HEK293 (cell line): Measurements from ENCODE around the gene VAV2.

ENCODE experiments used
- CTCF ChIA-PET: fragments of 350-600 bp; formaldehyde crosslinking; extraction: SDS; loops from one replicate; lab custom pipeline; 2021; ENCODE audit warnings: antibody characterized with exemption; lab: Yijun Ruan, JAX
- POLR2A ChIA-PET: fragments of 300-600 bp; formaldehyde crosslinking; extraction: SDS; loops from one replicate; lab custom pipeline; 2020; ENCODE audit warnings: antibody characterized with exemption, inconsistent platforms; lab: Yijun Ruan, JAX
- H3K27ac ChIP-seq: fragments of 200-500 bp; sonication (Bioruptor generic); 2 replicates; pipeline ENCODE4 v1.5.1; 2014; ENCODE audit warnings: low read depth, low read length, control low read depth, inconsistent platforms; ENCODE audit errors: extremely low read depth
- H3K36me3 ChIP-seq, 2 experiments: fragments of 200-500 bp in 1 of 2; sonication (Bioruptor generic) in 1 of 2; 1 replicate in 1 of 2; 2 replicates in 1 of 2; pipeline ENCODE4 v1.5.1; 2014 to 2017; ENCODE audit warnings: inconsistent platforms in 2 of 2, low read length in 2 of 2; ENCODE audit not compliant: control insufficient read depth in 2 of 2, insufficient read depth in 1 of 2
- H3K4me1 ChIP-seq: fragments of 200-500 bp; sonication (Bioruptor generic); 2 replicates; pipeline ENCODE4 v1.5.1; 2014; ENCODE audit warnings: mild to moderate bottlenecking, low read length, inconsistent platforms; ENCODE audit not compliant: control insufficient read depth, insufficient read depth
- H3K4me3 ChIP-seq: 2 replicates; pipeline ENCODE4 v1.5.1; 2011; ENCODE audit warnings: low read depth, mild to moderate bottlenecking, control low read depth, low read length, moderate library complexity
- H3K9me3 ChIP-seq: fragments of 200-500 bp; sonication (Bioruptor generic); 2 replicates; pipeline ENCODE4 v1.5.1; 2014; ENCODE audit warnings: low read depth, low read length, inconsistent platforms; ENCODE audit not compliant: control insufficient read depth, insufficient read depth
- SP3 ChIP-seq: fragments of 450-650 bp; formaldehyde crosslinking; IDR thresholded peaks from 2 replicates; pipeline ENCODE4 v1.5.1; 2016; ENCODE audit warnings: missing biosample characterization, missing genetic modification characterization
- TRIM28 ChIP-seq: IDR thresholded peaks from 2 replicates; pipeline ENCODE4 v1.6.1; 2011; ENCODE audit warnings: low read length, control low read depth, borderline replicate concordance
- YY2 ChIP-seq: fragments of 450-650 bp; formaldehyde crosslinking; IDR thresholded peaks from 2 replicates; pipeline ENCODE4 v1.5.1; 2016; ENCODE audit warnings: missing biosample characterization, missing genetic modification characterization
- ZFHX2 ChIP-seq: fragments of 450-650 bp; formaldehyde crosslinking; conservative IDR thresholded peaks from 2 replicates; pipeline ENCODE4 v1.5.1; 2016; ENCODE audit warnings: missing biosample characterization, missing genetic modification characterization
- ZIC2 ChIP-seq: fragments of 450-650 bp; formaldehyde crosslinking; IDR thresholded peaks from 2 replicates; pipeline ENCODE4 v1.5.1; 2016; ENCODE audit warnings: missing biosample characterization, missing genetic modification characterization
- ZNF223 ChIP-seq: fragments of 450-650 bp; formaldehyde crosslinking; IDR thresholded peaks from 2 replicates; pipeline ENCODE4 v1.5.1; 2016; ENCODE audit warnings: missing biosample characterization, missing genetic modification characterization
- ZNF311 ChIP-seq: fragments of 450-650 bp; formaldehyde crosslinking; IDR thresholded peaks from 2 replicates; pipeline ENCODE4 v1.5.1; 2017; ENCODE audit warnings: missing biosample characterization, missing genetic modification characterization, borderline replicate concordance
- ZNF350 ChIP-seq: fragments of 450-650 bp; formaldehyde crosslinking; IDR thresholded peaks from 2 replicates; pipeline ENCODE4 v1.5.0; 2017; ENCODE audit warnings: missing biosample characterization, mild to moderate bottlenecking, missing genetic modification characterization
- ZNF658 ChIP-seq: fragments of 450-650 bp; formaldehyde crosslinking; IDR thresholded peaks from 2 replicates; pipeline ENCODE4; 2016; ENCODE audit warnings: missing biosample characterization, missing genetic modification characterization
- ZNF677 ChIP-seq: fragments of 450-650 bp; IDR thresholded peaks from 2 replicates; pipeline ENCODE4 v1.5.0; 2018; ENCODE audit warnings: missing biosample characterization, mild to moderate bottlenecking, missing genetic modification characterization, moderate library complexity
- TF ChIP-seq, protein P1 (sequence below): fragments of 450-650 bp; formaldehyde crosslinking; IDR thresholded peaks from 2 replicates; pipeline ENCODE4 v1.5.1; 2016; ENCODE audit warnings: missing biosample characterization, missing genetic modification characterization
- TF ChIP-seq, protein P2 (sequence below): fragments of 450-650 bp; formaldehyde crosslinking; IDR thresholded peaks from 2 replicates; pipeline ENCODE4 v1.5.1; 2016; ENCODE audit warnings: missing biosample characterization, missing genetic modification characterization

The VAV2 gene

DNA sequence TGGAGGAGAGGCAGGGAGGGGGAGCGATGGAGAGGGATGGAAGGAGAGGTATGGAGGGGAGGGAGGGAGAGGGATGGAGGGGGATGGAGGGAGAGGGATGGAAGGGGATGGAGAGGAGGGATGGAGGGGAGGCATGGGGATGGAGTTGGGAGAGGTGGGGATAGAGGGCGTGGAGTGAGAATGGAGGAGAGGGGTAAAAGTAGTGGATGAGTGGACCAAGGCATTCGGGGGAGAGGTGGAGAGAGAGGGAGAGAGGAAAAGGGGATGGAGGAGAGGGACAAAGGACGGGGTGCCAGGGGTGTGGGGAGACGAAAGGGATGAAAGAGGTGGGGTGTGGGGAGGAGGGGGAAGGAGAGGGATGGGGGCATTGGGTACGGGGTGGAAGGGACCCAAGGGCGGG is 100.4 kb downstream of the VAV2 start:
- Histone ChIP-seq H3K9me3 (no peaks in the 10 kb centered on the region), H3K4me3 (no peak overlapping the region), H3K4me1 (no peaks in the 10 kb centered on the region), H3K27ac (no peak overlapping the region)
- POLR2A ChIA-PET: no interaction called here
- CTCF ChIA-PET: no interaction called here
- TF ChIP-seq ZNF658 (tag by site-specific recombination) (no peak), SP3 (tag by site-specific recombination) (no peak), ZNF677 (no peak), ZNF223 (tag by site-specific recombination) (no peak)
- TF ChIP-seq, protein P1, sequence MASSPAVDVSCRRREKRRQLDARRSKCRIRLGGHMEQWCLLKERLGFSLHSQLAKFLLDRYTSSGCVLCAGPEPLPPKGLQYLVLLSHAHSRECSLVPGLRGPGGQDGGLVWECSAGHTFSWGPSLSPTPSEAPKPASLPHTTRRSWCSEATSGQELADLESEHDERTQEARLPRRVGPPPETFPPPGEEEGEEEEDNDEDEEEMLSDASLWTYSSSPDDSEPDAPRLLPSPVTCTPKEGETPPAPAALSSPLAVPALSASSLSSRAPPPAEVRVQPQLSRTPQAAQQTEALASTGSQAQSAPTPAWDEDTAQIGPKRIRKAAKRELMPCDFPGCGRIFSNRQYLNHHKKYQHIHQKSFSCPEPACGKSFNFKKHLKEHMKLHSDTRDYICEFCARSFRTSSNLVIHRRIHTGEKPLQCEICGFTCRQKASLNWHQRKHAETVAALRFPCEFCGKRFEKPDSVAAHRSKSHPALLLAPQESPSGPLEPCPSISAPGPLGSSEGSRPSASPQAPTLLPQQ (tag by site-specific recombination): no peak
- TF ChIP-seq, all 188 proteins: peak for 0
- H3K36me3 ChIP-seq: no peaks in the 10 kb centered on the region

DNA sequence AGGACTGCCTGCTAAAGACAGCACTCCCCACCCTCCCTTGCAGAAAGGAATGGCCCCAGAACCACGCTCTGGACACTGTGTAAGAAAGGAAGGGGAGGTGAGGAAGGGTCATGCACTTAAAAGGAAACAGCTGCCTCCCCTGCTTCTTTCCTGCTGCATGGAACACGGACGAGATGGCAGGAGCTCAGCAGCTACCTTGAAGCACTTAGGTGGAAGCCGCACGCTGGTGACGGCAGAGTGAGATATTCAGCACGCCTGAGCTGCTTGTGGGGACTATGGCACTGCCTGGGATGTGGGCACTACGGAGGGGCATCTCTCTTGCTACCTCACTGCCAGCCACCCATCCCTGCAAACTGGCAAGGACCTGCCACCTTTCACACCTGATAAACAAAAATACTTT is 101.5 kb downstream of the VAV2 start:
- ChIA-PET POLR2A (no interaction called here), CTCF (no interaction called here)
- H3K27ac ChIP-seq: no peak overlapping the region
- no peaks in the 10 kb centered on the region for H3K36me3 ChIP-seq
- no peaks in the 10 kb centered on the region for H3K9me3 ChIP-seq
- no peaks in the 10 kb centered on the region for H3K4me1 ChIP-seq
- no peak for TF ChIP-seq ZNF350 (tag by site-specific recombination)
- TF ChIP-seq ZNF311: no peak
- TF ChIP-seq TRIM28: 0 out of 2 replicates have a peak, but pooled peaks have one; percentile 30
- H3K4me3 ChIP-seq: no peak overlapping the region

DNA sequence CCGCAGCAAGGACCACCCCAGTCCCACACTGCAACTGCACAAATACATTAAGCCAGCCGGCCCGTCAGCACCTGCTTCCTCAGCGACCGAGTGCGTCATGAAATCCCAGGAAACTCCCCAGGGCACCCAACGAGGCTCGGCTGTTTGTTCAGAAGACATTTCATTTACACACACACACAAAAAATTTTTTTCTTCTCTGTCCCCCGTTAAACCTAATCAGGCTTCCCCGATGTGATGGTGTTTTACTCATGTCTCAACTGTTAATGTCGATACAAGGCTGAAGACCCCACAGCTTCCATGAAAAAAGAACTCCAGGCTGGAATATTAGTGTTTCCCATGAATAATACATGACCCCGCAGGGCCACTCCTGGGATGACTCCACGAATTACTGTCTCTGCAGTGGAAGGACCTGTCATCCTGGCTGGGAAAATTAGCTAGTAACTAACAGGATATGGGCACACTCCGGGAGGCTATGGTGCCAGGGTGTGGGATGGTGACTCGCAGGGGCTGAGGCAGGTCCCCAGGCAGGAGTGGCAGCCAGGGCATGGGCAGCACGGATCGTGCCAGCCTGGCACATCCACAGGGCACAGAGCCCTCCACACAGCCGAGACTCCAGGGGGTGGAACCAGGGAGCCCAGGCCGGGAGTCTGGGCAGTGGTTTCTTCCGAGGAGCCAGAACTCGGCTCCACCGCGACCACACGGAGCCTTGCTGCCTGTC is 102.4 kb downstream of the VAV2 start:
- Histone ChIP-seq H3K36me3 (no peaks in the 10 kb centered on the region), H3K4me1 (no peaks in the 10 kb centered on the region), H3K4me3 (no peak overlapping the region), H3K9me3 (no peaks in the 10 kb centered on the region), H3K27ac (no peak overlapping the region)
- ChIA-PET CTCF (interaction anchor here (0.7 to 1.2 kb wide), 2 partner anchors 20 to 325 kb away, joined by 3 to 4 read pairs; no protein-coding TSS in a partner anchor), POLR2A (no interaction called here)
- no peak for TF ChIP-seq YY2 (tag by site-specific recombination)
- TF ChIP-seq, protein P2, sequence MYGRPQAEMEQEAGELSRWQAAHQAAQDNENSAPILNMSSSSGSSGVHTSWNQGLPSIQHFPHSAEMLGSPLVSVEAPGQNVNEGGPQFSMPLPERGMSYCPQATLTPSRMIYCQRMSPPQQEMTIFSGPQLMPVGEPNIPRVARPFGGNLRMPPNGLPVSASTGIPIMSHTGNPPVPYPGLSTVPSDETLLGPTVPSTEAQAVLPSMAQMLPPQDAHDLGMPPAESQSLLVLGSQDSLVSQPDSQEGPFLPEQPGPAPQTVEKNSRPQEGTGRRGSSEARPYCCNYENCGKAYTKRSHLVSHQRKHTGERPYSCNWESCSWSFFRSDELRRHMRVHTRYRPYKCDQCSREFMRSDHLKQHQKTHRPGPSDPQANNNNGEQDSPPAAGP (tag by site-specific recombination): no peak
- peak; percentile 10; the same call in 1 of the 2 replicates for TF ChIP-seq ZIC2 (tag by site-specific recombination)

DNA sequence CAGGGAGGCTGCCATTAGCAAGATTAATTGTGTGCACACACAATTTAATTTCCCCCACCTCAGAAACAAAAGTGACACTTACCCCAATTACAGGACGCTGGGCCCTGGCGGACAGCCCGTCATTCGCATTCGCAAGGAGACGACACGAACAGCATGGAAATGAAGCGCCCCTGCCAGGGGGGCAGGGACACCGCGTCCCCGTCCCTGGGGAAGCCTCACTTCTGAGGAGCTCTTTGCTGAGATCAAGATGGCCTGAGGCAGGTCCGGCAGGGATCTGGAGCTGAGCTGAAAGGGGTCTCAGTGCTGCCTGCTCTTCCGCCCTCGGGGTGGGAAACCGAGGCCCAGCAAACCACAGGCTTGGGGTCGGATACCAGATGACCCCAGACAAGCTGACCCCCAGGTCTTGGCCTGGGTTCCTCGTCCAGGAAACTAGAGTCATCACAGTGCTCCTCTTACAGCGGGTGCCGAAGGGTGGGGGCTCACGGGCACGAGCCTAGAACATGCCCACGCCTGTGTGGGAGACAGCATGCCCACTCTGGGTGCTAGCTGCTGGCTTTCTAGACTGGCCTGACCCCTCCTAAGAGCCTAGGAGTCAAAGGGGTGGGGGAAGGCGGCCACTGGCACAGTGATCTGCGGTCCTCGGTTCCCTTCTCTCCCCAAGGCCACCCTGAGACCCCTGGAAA is 103.2 kb downstream of the VAV2 start:
- no peaks in the 10 kb centered on the region for H3K36me3 ChIP-seq
- TF ChIP-seq YY2 (tag by site-specific recombination): no peak
- 0 out of 2 replicates have a peak, but pooled peaks have one; percentile 26 for TF ChIP-seq ZFHX2 (tag by site-specific recombination)
- ChIA-PET CTCF (interaction anchor here (0.6 to 1.2 kb wide), 2 partner anchors 21 to 1841 kb away, joined by 3 read pairs; no protein-coding TSS in a partner anchor), POLR2A (no interaction called here)
- H3K4me1 ChIP-seq: no peaks in the 10 kb centered on the region
- no peak overlapping the region for H3K27ac ChIP-seq
- no peak overlapping the region for H3K4me3 ChIP-seq
- H3K9me3 ChIP-seq: no peaks in the 10 kb centered on the region
